ENCODE measurements around the gene FOXP4. TPM values are rescaled to one million over a fixed set of nuclear protein-coding genes. Genes with fewer than 3 reads are reported as not detected.

FOXP4 gene
- total and polyA plus RNA-seq, 2 donors (not counting 1 experiment from before 2014, with no cell fraction given) = 0.81 to 1.8 TPM

GRCh38 chr6:41504466-41505121, 41.6 kb upstream of the FOXP4 start:
- peak; percentile 50 for TF ChIP-seq EZH2 (IDR thresholded peaks at IDR 0.05; ENCODE audit: low read length, missing control alignments)
- no peak for TF ChIP-seq CTCF (conservative IDR thresholded peaks at IDR 0.05 in 1 of 2, IDR thresholded peaks at IDR 0.05 in 1 of 2; ENCODE audit: low read depth in 1 of 2, low read length in 2 of 2)
- Histone ChIP-seq H3K79me2 (ENCODE audit: control insufficient read depth, insufficient read depth, low read length) (no peaks in the 10 kb centered on the region), H3K4me1 (ENCODE audit: control insufficient read depth, extremely low read depth, insufficient read depth, low read length) (peaks cover 6% of the 10 kb centered on the region), H3K27me3 (ENCODE audit: control insufficient read depth, insufficient read depth, low read length) (peaks cover 20% of the 10 kb centered on the region), H3K27ac (ENCODE audit: insufficient read depth, low read length) (no peak overlapping the region), H2AFZ (ENCODE audit: low read length) (no peak overlapping the region), H3K36me3 (ENCODE audit: control insufficient read depth, insufficient read depth, low read length) (no peaks in the 10 kb centered on the region), H4K20me1 (ENCODE audit: control insufficient read depth, extremely low read depth, insufficient read depth, low read length) (no peaks in the 10 kb centered on the region), H3K9ac (ENCODE audit: insufficient read depth, low read length) (no peak overlapping the region), H3K4me2 (ENCODE audit: extremely low read depth, insufficient read depth, low read length) (peak overlapping the region; percentile 23), H3K4me3 (replicated peaks in 1 of 4; ENCODE audit: control extremely low read depth in 1 of 4, insufficient read depth in 1 of 4, low read depth in 3 of 4, low read length in 4 of 4) (peak overlapping the region in 1 of 4 experiments; percentile 22), H3K9me3 (ENCODE audit: control insufficient read depth, insufficient read depth, low read depth, low read length) (no peaks in the 10 kb centered on the region)
- DNase-seq (ENCODE audit: low read depth in 2 of 2) = peak; percentile 42 to 53

- Histone ChIP-seq H3K79me2 (ENCODE audit: control insufficient read depth, insufficient read depth, low read length) (no peaks in the 10 kb centered on the region), H2AFZ (ENCODE audit: low read length) (no peak overlapping the region), H3K4me2 (ENCODE audit: extremely low read depth, insufficient read depth, low read length) (peak overlapping the region; percentile 85), H3K9ac (ENCODE audit: insufficient read depth, low read length) (no peak overlapping the region), H3K9me3 (ENCODE audit: control insufficient read depth, insufficient read depth, low read depth, low read length) (no peaks in the 10 kb centered on the region), H3K4me1 (ENCODE audit: control insufficient read depth, extremely low read depth, insufficient read depth, low read length) (peaks cover 6% of the 10 kb centered on the region), H3K27me3 (ENCODE audit: control insufficient read depth, insufficient read depth, low read length) (peaks cover 20% of the 10 kb centered on the region), H3K27ac (ENCODE audit: insufficient read depth, low read length) (no peak overlapping the region), H3K4me3 (replicated peaks in 1 of 4; ENCODE audit: control extremely low read depth in 1 of 4, insufficient read depth in 1 of 4, low read depth in 3 of 4, low read length in 4 of 4) (peak overlapping the region in 3 of 4 experiments; percentile 13 to 27 (median 24)), H4K20me1 (ENCODE audit: control insufficient read depth, extremely low read depth, insufficient read depth, low read length) (no peaks in the 10 kb centered on the region), H3K36me3 (ENCODE audit: control insufficient read depth, insufficient read depth, low read length) (no peaks in the 10 kb centered on the region)
- TF ChIP-seq EZH2 (IDR thresholded peaks at IDR 0.05; ENCODE audit: low read length, missing control alignments) (no peak), CTCF (conservative IDR thresholded peaks at IDR 0.05 in 1 of 2, IDR thresholded peaks at IDR 0.05 in 1 of 2; ENCODE audit: low read depth in 1 of 2, low read length in 2 of 2) (no peak)
- DNase-seq (ENCODE audit: low read depth in 2 of 2) = peak; percentile 90 to 91
These were observed 40.8 kb upstream of the FOXP4 start for GRCh38 chr6:41505122-41506049.

GRCh38 chr6:41508479-41508878, 37.7 kb upstream of the FOXP4 start:
- H3K27ac ChIP-seq (ENCODE audit: insufficient read depth, low read length) = no peak overlapping the region
- no peak overlapping the region for H2AFZ ChIP-seq (ENCODE audit: low read length)
- no peaks in the 10 kb centered on the region for H3K36me3 ChIP-seq (ENCODE audit: control insufficient read depth, insufficient read depth, low read length)
- H3K4me2 ChIP-seq (ENCODE audit: extremely low read depth, insufficient read depth, low read length) = no peak overlapping the region
- DNase-seq (ENCODE audit: low read depth in 2 of 2) = no peak
- H3K79me2 ChIP-seq (ENCODE audit: control insufficient read depth, insufficient read depth, low read length) = no peaks in the 10 kb centered on the region
- peaks cover 6% of the 10 kb centered on the region for H3K4me1 ChIP-seq (ENCODE audit: control insufficient read depth, extremely low read depth, insufficient read depth, low read length)
- TF ChIP-seq EZH2 (IDR thresholded peaks at IDR 0.05; ENCODE audit: low read length, missing control alignments) (no peak), CTCF (conservative IDR thresholded peaks at IDR 0.05 in 1 of 2, IDR thresholded peaks at IDR 0.05 in 1 of 2; ENCODE audit: low read depth in 1 of 2, low read length in 2 of 2) (no peak)
- H3K9me3 ChIP-seq (ENCODE audit: control insufficient read depth, insufficient read depth, low read depth, low read length) = no peaks in the 10 kb centered on the region
- H3K4me3 ChIP-seq (replicated peaks in 1 of 4; ENCODE audit: control extremely low read depth in 1 of 4, insufficient read depth in 1 of 4, low read depth in 3 of 4, low read length in 4 of 4) = no peak overlapping the region
- no peaks in the 10 kb centered on the region for H4K20me1 ChIP-seq (ENCODE audit: control insufficient read depth, extremely low read depth, insufficient read depth, low read length)
- peaks cover 17% of the 10 kb centered on the region for H3K27me3 ChIP-seq (ENCODE audit: control insufficient read depth, insufficient read depth, low read length)
- H3K9ac ChIP-seq (ENCODE audit: insufficient read depth, low read length) = no peak overlapping the region

Measured in fibroblast of lung (primary cell).